Motor neuron (in vitro differentiated cells): ENCODE results near the gene MRPS26. TPM values are rescaled to one million over a fixed set of nuclear protein-coding genes. Genes with fewer than 3 reads are reported as not detected.
"Not testable (repeated sequence)": the region's sequence is repeated elsewhere in the genome, so short reads cannot be mapped to it uniquely, and the experiment has no call there.

ENCODE experiments used
- ATAC-seq, 8 experiments: fragments of 200-7000 bp; cut with Tn5 transposase; replicated peaks in 6 of 8; 2 replicates each; pipeline ENCODE4 v1.8.0; 2021; ENCODE audit warnings: mild to moderate bottlenecking in 8 of 8, moderate library complexity in 8 of 8
- H3K27ac ChIP-seq, 2 donors: fragments of 250-450 bp; sonication (Bioruptor Pico); 2 replicates each; pipeline ENCODE4 v1.9.0; 2021; ENCODE audit warnings: antibody characterized with exemption in 2 of 2, mild to moderate bottlenecking in 2 of 2, moderate library complexity in 1 of 2
- H3K4me1 ChIP-seq, 2 donors: fragments of 250-450 bp; sonication (Bioruptor Pico); replicated peaks in 1 of 2; 2 replicates each; pipeline ENCODE4 v1.6.1; 2021; ENCODE audit warnings: antibody characterized with exemption in 2 of 2, mild to moderate bottlenecking in 2 of 2, moderate library complexity in 1 of 2
- H3K4me3 ChIP-seq, 5 donors: fragments of 250-450 bp; sonication (Bioruptor Pico); 2 replicates each; pipeline ENCODE4 v1.9.0; 2021; ENCODE audit warnings: antibody characterized with exemption in 5 of 5, mild to moderate bottlenecking in 5 of 5, moderate library complexity in 4 of 5
- WGBS, 10 experiments: fragments of 450-650 bp; shearing (Covaris generic); methylation state at CpG; one replicate each; pipeline ENCODE4 v1.0.0; 2022; 5-methylcytosine and 5-hydroxymethylcytosine counted together
- in situ Hi-C, 9 experiments: fragments of 400-800 bp; cut with MboI; loops; one replicate each; pipeline ENCODE4 v1.15.0; 2021; ENCODE audit warnings: low sequenced_read_pairs in 9 of 9, low pct_unique_long_range_greater_than_20kb in 2 of 9; ENCODE audit not compliant: unreplicated experiment in 9 of 9
- total RNA-seq, 8 experiments: library from RNA; unstranded; fragments of 300-600 nt; gene quantifications; 2 replicates each; pipeline versions ENCODE4 v1.2.3 to v1.2.4, GENCODE V29; 2022

MRPS26 gene
- total RNA-seq, 8 experiments from 2014 or later = 33.9 to 68.1 (median 54.1) TPM

GRCh38 chr20:3045042-3045815, 623 bp upstream of the MRPS26 start:
- H3K4me1 ChIP-seq = peaks cover 10 to 12% of the 10 kb centered on the region in 2 donors
- 20 to 83% (median 51%) methylated on average over 1 to 4 of the region's 24 CpGs; no CpG with 5 or more reads in 5 of the 10 experiments for WGBS, 10 experiments
- in situ Hi-C loops = no loop called here
- peak overlapping the region; percentile 84 to 95 for H3K27ac ChIP-seq
- ATAC-seq = peak; percentile 75 to 83 (median 78)
- H3K4me3 ChIP-seq = peak overlapping the region; percentile 50 to 93 (median 61)

GRCh38 chr20:3046677-3047462, 1.0 kb downstream of the MRPS26 start:
- H3K4me3 ChIP-seq = peak overlapping the region; percentile 50 to 93 (median 61)
- 9 to 64% (median 54%) methylated on average over 4 to 25 of the region's 39 CpGs; no CpG with 5 or more reads in 4 of the 10 experiments for WGBS, 10 experiments
- ATAC-seq = no peak
- peaks cover 10 to 12% of the 10 kb centered on the region in 2 donors for H3K4me1 ChIP-seq
- H3K27ac ChIP-seq = peak overlapping the region; percentile 84 to 95
- in situ Hi-C loops = no loop called here

- in situ Hi-C loops = no loop called here
- WGBS, 10 experiments = 65 to 100% (median 89%) methylated on average over 2 to 8 of the region's 14 CpGs; no CpG with 5 or more reads in 1 of the 10 experiments
- Histone ChIP-seq H3K27ac (no peak overlapping the region), H3K4me1 (peaks cover 10 to 12% of the 10 kb centered on the region in 2 donors), H3K4me3 (peak overlapping the region in 4 of 5 donors; percentile 50 to 93 (median 76))
- ATAC-seq = no peak
Observed at GRCh38 chr20:3047486-3048419, 1.9 kb downstream of the MRPS26 start.

- in situ Hi-C loops = loop anchor here in 2 of 9 experiments (10.0 to 25.0 kb wide), 2 partner anchors 63 to 261 kb away; no protein-coding TSS in a partner anchor
- no peak for ATAC-seq
- H3K27ac ChIP-seq = no peak overlapping the region
Observed at GRCh38 chr20:3051385-3052019, 5.7 kb downstream of the MRPS26 start.

GRCh38 chr20:3059489-3059888, 13.6 kb downstream of the MRPS26 start:
- ATAC-seq = no peak
- in situ Hi-C loops = loop anchor here in 2 of 9 experiments (10.0 to 25.0 kb wide), 2 partner anchors 55 to 253 kb away; no protein-coding TSS in a partner anchor
- no peak overlapping the region for H3K27ac ChIP-seq
- no peaks in the 10 kb centered on the region for H3K4me1 ChIP-seq
- 57 to 80% methylated on average over 1 of the region's 3 CpGs; no CpG with 5 or more reads in 8 of the 10 experiments for WGBS, 10 experiments
- no peak overlapping the region for H3K4me3 ChIP-seq

More at GRCh38 chr20:3051385-3052019, 5.7 kb downstream of the MRPS26 start:
- WGBS, 10 experiments = 33 to 100% (median 75%) methylated on average over 1 to 4 of the region's 7 CpGs; no CpG with 5 or more reads in 2 of the 10 experiments
- H3K4me1 ChIP-seq = peaks cover 5 to 6% of the 10 kb centered on the region in 2 donors
- no peak overlapping the region for H3K4me3 ChIP-seq

GRCh38 chr20:3064119-3064518, 18.3 kb downstream of the MRPS26 start:
- not testable (repeated sequence) for H3K4me1 ChIP-seq, H3K27ac ChIP-seq, H3K4me3 ChIP-seq, ATAC-seq
- in situ Hi-C loops = loop anchor here in 1 of 9 experiments (25.0 kb wide), 1 partner anchor 248 kb away; no protein-coding TSS in a partner anchor
- 31 to 100% (median 93%) methylated on average over 1 to 5 of the region's 6 CpGs; no CpG with 5 or more reads in 2 of the 10 experiments for WGBS, 10 experiments

- Histone ChIP-seq H3K4me1 (no peaks in the 10 kb centered on the region), H3K4me3 (no peak overlapping the region), H3K27ac (no peak overlapping the region)
- 27 to 89% (median 81%) methylated on average over 3 to 17 of the region's 23 CpGs; no CpG with 5 or more reads in 1 of the 10 experiments for WGBS, 10 experiments
- in situ Hi-C loops = loop anchor here in 1 of 9 experiments (25.0 kb wide), 1 partner anchor 245 kb away; no protein-coding TSS in a partner anchor
- ATAC-seq = peak in 2 of 8 experiments; percentile 54 to 70
Observed at GRCh38 chr20:3067139-3068014, 21.5 kb downstream of the MRPS26 start.

GRCh38 chr20:3068075-3068474, 22.2 kb downstream of the MRPS26 start:
- no peak overlapping the region for H3K27ac ChIP-seq
- WGBS, 10 experiments = 19 to 100% (median 60%) methylated on average over 1 to 8 of the region's 8 CpGs; no CpG with 5 or more reads in 3 of the 10 experiments
- ATAC-seq = peak in 3 of 8 experiments; percentile 4 to 34 (median 13)
- H3K4me1 ChIP-seq = no peaks in the 10 kb centered on the region
- in situ Hi-C loops = loop anchor here in 1 of 9 experiments (25.0 kb wide), 1 partner anchor 244 kb away; no protein-coding TSS in a partner anchor
- no peak overlapping the region for H3K4me3 ChIP-seq

GRCh38 chr20:3068986-3069900, 23.4 kb downstream of the MRPS26 start:
- no peaks in the 10 kb centered on the region for H3K4me1 ChIP-seq
- no peak overlapping the region for H3K4me3 ChIP-seq
- WGBS, 10 experiments = 0 to 90% (median 68%) methylated on average over 1 to 3 of the region's 8 CpGs; no CpG with 5 or more reads in 4 of the 10 experiments
- peak in 1 of 8 experiments; percentile 4 for ATAC-seq
- no peak overlapping the region for H3K27ac ChIP-seq
- in situ Hi-C loops = loop anchor here in 1 of 9 experiments (25.0 kb wide), 1 partner anchor 243 kb away; no protein-coding TSS in a partner anchor

GRCh38 chr20:3070725-3071124, 24.9 kb downstream of the MRPS26 start:
- in situ Hi-C loops = loop anchor here in 1 of 9 experiments (25.0 kb wide), 1 partner anchor 242 kb away; no protein-coding TSS in a partner anchor
- 71 to 100% (median 100%) methylated on average over 1 to 4 of the region's 4 CpGs; no CpG with 5 or more reads in 4 of the 10 experiments for WGBS, 10 experiments
- H3K4me1 ChIP-seq = no peaks in the 10 kb centered on the region
- no peak for ATAC-seq
- H3K4me3 ChIP-seq = no peak overlapping the region
- H3K27ac ChIP-seq = no peak overlapping the region
